DOHH2 (cell line): Measurements from ENCODE around the gene THRB.

Experiments used
- CTCF ChIP-seq: fragments of 200-600 bp; sonication (generic); IDR thresholded peaks from one replicate; pipeline ENCODE4 v1.5.1; 2014; ENCODE audit warnings: antibody characterized with exemption, mild to moderate bottlenecking, low read depth, low read length; ENCODE audit not compliant: poor library complexity, severe bottlenecking
- EZH2phosphoT487 ChIP-seq: fragments of 200-600 bp; sonication (generic); IDR thresholded peaks from 2 replicates; pipeline ENCODE4 v1.6.1; 2017; ENCODE audit warnings: borderline replicate concordance, mild to moderate bottlenecking, antibody characterized with exemption, low read length, moderate library complexity, mixed read lengths

DNA sequence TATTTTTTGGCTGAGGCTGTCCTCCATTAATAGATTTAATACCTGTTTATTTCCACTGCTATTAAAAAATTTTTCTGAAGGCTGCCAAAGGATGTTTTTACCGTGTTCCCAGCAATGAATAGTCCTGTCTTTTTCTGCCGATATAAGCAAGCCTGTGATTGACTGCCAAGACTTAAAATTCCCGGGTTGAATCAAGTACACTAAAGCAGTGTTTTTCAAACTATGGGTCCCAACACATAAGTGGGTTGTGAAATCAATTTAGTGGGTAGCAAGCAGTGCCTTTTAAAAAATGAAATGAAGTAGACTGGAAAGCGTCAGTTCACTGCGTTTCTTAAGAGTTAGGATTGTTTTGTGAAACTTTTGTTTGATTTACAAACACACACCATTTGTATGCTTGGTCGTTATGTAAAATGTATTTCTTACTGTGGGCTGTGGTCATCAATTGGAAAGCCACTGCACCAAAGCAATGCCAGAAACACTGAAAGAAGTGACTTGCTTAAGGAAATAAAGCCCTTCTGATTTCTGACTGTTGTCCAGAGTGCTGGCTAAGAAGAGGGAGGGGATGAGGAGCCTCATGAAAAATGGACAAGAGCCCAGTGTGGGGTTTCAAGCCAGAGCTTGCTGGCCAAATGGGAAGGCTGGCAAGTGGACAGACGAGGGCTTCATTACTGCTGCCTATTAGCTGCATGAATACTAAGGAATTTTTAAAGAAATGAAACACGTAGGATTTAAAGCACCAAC is 206.0 kb downstream of the THRB start:
- TF ChIP-seq CTCF, result no peak
- TF ChIP-seq EZH2phosphoT487, result no peak
